Activated CD8-positive, alpha-beta memory T cell treated with anti-CD3 and anti-CD28 coated beads for 4 hours (primary cell): Measurements from ENCODE around the gene MPL.

Experiments used
- DNase-seq, 2 donors: peaks; one replicate each; pipeline ENCODE4 v3.0.0-alpha.2; 2020; ENCODE audit warnings: low read depth in 2 of 2

MPL gene

DNA sequence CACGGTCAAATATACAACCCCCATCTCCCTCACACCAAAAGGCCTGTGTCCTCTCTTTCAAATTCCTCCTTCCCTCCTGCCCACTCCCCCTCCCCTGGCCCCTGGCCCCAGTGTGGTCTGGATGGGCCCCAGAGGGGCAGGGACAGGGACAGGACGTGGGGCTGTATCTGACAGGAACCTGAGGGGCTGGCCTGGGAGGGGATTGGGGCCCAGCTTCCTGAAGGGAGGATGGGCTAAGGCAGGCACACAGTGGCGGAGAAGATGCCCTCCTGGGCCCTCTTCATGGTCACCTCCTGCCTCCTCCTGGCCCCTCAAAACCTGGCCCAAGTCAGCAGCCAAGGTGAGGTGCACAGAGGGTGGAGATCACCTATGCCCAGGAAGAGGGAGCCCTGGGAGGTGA is at the start of gene MPL:
Gene MPL (plus strand): TSS at position 231 of the 400 bp plus-strand sequence. CDS start 31 bp downstream, at position 262.
- DNase-seq = no peak

DNA sequence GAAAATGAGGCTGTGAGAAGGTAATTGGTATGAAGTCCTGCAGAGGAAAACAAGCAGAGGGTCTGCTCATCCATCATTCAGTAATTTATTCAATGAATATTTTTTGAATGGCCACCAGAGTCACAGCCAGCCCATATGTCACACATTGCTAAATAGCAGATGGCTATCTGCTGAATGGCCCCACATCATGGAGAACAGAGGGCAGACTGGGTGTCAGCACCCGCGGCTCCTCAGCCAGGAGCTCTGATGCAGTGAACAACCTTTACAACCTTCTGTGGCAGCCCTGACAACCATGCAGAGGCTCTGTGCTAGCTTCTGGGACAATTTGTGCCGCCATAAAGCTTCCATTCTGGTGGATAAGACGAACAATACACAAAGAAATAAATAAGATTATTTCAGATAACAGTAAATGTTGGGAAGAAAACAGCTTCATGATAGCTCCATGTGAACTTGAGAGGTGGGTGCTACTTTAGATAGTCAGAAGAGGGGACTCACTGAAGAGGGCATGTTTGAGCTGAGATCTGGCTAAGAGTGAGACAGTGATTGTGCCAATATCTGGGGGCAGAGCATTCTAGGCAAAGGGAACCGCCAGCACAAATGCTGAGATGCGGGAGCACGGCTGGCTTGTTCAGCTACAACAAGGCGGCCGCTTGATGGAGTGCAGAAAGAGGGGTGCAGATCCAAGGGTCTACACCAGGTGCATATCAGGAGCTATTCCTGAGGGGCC is 49.4 kb upstream of the MPL start:
- no peak for DNase-seq

DNA sequence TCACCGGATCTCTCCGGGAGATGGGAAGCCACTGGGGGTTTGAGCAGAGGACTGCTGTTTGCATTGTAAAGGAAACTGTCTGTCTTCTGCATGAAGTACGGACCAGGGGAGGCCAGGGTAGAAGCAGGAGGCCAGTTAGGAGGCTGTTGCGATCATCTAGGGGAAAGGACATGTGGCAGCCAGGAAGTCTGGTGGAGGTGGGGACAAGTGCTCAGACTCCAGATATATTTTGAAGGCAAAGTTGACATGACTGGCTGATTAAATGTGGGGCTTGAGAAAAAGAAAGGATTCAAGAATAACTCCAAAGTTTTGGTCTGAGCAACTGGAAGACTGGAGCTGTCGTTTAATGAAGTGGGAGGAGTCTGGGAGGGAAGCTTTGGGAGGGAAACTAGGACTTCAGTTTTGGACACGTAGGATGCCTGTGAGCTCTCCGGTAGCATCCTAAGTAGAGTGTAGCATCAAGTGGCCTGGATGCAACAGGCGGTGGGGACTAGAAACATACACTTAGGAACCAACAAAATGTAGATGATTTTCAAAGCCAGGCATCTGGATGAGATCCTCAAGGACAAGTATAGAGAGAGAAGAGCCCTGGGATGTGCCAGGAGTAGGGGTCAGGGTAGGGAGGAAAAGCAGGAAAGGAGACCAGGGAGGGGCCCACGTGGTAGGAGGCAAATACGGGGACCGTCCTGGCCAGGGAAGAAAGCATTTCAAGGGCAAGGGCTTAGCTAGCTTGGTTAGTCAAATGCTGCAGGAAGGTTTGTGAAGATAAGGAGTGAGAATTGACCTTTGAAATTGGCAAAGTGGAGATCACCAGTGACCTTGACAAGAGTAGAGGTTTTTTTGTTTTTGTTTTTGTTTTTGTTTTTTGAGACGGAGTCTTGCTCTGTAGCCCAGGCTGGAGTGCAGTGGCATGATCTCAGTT is 48.6 kb upstream of the MPL start:
- DNase-seq = no peak

DNA sequence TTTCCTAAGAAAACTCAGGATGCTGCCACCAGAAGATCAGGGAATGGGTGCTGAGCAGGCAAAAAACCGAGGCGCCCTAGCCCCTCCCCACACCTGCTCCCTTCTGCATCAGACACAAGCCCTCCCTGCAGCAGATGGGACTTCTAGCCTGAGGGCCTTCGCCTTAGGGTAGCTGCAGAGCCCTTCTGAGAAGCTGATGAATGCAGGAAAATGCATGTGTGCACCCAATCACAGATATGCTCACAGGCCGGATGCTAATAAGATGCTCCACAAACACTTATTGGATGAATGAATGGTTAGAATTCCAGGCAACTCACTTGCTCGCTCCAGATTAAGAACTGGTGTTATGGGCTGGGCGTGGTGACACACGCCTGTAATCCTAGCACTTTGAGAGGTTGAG is 45.4 kb upstream of the MPL start:
- no peak for DNase-seq

DNA sequence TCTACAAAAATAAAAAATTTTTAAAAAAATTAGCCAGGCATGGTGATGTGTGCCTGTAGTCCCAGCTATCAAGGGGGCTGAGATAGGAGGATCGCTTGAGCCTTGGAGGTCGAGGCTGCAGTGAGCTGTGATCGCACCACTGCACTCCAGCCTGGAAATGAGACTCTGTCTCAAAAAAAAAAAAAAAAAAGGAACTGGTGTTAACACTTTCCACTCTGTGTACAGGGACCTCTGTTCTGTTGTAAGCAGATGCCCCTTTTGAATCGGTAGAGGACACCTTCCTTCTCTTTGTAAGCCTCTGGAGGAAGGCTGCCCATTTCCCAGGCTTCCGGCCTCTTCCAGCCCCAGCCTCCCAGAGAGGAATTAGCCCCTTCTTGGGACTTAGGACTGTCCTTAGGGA is 44.9 kb upstream of the MPL start:
- DNase-seq = no peak

DNA sequence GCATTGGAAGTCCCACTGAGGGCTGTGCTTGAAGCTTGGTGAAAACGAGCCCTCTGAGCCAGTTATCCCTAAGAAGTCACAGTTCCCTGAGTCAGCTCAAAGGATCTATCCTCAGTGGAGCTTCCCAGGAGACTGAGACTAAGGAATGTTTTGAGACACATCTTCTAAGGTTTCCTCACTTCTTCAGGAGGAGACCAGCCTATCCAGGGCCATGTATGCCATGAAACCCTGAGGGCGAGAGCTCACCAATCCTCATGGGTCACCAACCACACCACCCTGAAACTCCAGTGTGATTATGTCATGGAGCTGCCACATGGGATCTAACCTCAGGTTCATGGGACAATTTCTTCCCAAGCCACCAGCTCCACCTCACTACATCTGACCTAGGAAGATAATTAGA is 44.4 kb upstream of the MPL start:
- DNase-seq = no peak

DNA sequence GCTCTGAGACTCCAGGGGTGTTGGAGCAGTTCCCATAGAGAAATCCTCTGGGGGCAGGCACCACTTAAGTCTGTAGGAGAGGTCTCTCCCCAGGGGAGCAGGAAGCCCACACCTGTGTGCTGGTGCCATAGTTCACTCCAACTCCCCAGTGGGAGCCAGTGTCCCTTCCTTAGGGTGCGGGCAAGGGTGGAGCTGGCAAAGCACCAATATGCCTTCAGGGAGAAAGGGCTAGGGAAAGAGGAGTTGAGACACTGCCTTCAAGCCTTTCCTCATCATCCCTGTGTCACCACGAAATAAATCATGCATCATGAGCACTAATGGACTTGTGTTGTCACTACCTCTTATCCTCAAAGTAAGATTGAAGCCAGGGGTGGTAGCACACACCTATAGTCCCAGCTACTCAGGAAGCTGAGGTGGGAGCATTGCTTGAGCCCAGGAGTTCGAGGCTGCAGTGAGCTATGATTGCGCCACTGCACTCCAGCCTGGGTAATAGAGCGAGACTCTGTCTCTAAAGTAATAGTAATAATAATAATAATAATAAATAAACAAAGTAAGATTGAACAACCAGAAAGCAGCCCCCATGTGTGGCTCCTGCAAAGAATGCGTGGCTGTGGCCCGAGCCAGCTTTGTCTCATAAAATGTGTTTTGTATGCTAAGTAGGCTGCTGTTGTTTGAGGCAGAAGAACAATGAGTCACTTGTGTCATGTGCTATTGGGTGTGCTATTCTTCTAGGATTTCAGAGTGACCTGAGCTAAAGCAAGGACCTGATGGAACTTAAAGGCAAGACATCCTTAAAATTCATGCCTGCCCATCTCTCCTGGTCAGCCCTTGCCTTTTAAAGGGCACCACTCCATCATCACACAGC is 43.5 kb upstream of the MPL start:
- no peak for DNase-seq

DNA sequence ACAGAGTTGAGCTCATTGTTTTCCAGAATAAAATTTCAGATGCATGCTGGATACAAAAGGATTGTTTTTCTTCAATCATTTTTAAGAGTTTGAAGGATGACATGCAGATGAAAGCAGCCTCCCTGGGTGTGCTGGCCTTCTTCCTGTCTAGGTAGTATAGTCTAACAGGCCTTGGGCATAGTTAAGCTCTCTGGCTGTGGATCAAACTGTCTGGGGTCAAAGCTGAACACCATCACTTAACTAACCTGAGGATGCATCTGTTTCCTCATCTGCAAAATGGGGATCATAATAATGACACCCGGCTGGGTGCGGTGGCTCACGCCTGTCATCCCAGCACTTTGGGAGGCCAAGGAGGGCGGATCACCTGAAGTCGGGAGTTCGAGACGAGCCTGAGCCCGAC is 42.9 kb upstream of the MPL start:
- no peak for DNase-seq

DNA sequence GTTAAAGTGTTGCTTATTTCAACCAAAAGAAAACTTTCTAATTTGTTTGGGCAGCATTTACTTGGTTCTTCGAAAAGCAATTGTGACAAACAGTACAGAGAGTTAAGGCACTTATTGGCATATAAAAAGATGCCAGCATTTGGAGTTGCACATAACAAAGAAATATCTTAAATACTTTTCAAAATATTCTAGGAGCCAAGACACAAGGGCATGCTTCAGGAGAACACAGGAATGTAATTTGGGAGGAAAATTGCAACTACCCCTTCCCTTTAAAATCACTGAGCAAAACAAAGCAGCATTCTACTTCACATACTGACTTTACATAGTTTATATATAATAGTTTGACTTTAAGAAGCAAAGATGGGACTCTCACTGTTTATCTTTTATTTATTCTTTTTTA is 41.4 kb upstream of the MPL start:
- no peak for DNase-seq

DNA sequence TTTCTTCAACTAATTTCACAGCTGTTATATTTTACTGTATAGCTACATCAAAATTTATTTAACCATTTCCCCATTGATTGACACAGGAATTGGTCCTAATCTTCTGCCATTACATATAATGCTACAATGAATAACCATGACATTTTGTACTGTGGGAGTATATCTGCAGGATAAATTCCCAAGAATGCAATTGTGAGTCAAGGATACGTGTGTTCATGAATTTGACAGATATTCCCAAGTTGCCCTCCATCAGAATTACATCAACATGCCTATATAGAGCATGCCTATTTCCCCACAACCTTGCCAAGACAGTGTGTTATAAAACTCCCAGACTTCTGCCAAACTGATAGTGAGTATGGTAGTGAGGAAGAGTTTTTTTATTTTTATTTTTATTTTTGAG is 39.6 kb upstream of the MPL start:
- DNase-seq = no peak

DNA sequence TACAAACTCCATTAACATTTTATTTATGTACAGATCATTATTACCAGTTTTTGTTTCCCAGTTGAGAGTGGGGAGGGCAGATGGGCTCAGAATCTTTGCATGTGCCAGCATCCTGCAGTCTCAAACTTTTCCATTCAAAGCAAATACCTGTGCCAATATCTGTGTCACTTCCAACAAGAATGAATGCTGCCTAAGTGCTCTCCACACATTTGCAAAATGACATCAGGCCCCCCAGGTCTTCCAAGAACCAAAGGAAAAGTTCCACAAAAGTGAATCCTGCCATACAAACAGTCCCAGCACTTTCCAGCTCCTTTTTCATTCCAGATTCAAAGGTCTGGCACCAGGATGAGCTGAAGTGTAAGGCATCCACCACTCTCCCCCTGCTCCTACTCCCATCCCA is 38.5 kb upstream of the MPL start:
- no peak for DNase-seq

DNA sequence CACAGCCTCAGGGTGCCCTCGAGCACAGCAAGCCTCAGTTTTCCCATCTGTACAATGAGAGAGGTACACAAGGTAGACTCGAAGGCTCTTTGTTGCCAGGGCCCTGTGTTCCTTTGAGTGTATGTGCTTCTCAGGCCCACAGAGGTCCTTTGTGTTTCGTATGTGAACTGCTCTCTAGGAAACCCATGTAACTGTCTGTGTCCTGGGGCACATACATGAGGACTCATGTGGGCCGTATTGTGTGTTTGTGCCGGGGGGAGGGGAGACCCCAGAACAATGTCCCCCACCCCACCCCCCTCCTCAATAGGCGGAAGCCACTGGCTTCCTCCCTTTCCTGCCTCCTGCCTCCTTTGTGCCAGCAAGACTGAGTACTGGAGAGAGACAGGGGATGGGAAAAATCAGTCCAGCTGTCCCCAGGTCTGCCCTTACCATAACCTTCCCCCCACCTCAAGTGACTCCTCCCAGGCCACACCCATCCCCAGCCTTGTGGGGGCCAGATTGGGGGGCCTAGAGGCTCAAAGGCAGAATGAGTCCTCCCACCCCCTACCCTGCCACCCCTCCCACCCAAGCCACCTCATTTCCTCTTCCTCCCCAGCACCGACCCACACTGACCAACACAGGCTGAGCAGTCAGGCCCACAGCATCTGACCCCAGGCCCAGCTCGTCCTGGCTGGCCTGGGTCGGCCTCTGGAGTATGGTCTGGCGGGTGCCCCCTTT is 37.1 kb upstream of the MPL start, which contains the start of gene TIE1:
Gene TIE1 (plus strand): TSS at position 605 of the 717 bp plus-strand sequence. CDS start 90 bp downstream, at position 695.
- DNase-seq = no peak

DNA sequence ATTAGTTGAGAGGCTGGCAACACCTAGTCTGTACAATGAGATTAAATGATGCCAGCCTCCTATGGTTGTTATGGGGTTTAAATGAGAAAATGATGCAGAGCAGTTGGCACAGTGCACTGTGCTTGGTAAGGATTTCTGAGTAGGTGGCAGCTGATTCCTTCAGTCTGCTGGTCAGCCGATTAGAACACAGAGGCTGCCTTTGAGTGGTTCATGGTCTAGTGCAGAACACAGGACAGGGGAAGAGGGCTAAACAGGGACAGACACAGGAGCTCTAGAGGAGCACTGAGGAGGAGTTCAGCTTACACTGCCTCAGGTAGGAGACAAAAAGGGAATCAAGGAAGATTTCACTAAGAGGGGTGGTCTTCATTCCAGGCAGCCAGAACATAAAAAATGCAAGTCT is 35.4 kb upstream of the MPL start:
- no peak for DNase-seq

DNA sequence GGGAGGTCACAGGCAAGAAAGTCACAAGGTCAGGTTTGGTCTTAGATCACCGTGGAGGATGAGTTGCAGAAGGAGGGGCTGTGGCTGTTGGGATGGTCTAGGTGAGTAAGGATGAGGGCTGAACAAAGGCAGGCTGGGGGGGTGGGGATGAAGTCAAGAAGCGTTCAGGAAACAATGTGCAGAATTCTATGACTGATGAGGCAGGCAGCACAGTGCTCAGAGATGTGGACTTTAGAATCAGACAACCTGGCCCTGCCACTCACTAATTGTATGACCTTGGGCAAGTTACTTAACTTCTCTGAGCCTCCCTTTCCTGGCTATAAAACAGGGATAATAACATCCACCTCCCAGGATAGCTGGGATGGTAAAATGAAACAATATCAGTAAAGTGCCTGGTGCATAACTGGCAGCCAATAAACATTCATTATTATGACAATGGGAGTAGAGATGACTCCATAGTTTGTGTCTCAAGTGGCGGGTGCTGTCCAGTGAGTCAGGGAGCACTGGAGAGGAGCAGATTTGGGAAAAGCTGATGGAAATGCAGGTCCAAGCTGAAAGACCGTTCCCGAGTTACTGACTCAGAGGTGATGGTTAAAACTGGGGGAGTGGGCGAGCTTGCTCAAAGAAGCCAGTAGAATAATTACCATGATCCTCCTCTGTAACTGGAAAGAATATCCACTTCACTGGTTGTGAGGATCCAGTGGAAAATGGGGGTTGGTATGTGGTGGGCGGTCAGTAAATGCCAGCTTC is 34.7 kb upstream of the MPL start:
- no peak for DNase-seq

DNA sequence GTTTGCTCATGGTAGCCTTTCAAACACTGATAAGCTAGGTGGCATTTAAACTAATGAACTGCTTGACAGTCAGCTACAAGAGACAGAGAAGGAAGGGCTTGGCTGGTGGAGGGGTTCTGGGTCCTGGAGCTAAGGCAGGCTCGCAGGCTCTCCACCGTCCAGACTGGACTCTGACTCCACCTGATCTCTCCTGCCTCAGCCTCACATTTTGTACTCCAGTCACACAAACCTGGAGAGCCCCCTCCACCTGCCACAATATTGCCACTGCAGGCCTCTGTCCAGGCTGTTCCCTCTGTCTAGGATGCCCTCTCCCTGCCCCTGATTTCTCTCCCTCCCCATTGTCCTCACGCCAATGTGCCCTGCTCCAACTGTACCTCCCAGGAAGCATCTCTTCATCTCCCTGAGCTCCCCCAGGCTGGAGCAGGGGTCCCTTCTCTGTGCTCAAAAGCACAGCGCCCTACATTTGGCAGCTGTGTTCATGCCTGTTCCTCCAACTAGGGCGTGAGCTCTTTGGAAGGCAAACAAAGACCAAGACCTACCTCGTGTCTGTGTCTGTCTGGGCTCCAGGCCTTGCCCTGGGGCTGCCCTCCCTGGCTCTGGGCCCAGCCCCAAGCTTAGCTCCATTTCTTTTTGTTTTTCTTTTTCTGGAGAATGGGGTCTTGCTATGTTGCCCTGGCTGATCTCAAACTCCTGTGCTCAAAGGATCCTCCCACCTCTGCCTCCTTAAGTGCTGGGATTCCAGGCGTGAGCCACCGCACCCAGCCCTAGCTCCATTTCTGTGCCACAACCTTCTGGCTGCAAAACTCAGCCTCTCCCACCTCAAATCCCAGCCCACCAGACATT is 33.9 kb upstream of the MPL start:
- no peak for DNase-seq

DNA sequence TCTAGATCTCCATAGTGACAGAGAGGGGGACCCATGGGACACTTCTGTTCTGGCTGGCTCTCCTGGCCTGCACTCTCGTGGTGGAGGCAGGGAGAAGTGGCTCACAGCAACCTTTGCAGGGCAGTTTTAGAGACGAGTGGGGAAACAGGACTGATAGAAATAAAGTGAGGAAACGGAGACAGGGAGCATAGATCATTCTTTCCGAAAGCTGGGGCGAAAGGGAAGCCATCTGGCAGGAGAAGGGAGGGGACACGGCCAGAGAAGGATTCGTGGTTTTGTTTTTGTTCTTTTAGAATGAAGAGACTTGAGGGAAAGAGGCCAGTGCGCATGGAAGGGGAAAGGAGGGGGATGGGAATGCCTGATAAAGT is 33.3 kb upstream of the MPL start:
- DNase-seq = no peak

DNA sequence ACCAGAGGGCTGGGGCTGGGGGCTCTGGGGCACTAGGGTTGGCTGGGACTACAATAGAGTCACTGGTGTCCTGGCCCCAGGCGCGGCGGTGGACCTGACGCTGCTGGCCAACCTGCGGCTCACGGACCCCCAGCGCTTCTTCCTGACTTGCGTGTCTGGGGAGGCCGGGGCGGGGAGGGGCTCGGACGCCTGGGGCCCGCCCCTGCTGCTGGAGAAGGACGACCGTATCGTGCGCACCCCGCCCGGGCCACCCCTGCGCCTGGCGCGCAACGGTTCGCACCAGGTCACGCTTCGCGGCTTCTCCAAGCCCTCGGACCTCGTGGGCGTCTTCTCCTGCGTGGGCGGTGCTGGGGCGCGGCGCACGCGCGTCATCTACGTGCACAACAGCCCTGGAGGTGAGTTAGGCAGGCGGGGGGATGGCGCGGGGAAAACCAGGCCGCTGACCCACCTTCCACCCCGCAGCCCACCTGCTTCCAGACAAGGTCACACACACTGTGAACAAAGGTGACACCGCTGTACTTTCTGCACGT is 32.8 kb upstream of the MPL start:
- DNase-seq = no peak

DNA sequence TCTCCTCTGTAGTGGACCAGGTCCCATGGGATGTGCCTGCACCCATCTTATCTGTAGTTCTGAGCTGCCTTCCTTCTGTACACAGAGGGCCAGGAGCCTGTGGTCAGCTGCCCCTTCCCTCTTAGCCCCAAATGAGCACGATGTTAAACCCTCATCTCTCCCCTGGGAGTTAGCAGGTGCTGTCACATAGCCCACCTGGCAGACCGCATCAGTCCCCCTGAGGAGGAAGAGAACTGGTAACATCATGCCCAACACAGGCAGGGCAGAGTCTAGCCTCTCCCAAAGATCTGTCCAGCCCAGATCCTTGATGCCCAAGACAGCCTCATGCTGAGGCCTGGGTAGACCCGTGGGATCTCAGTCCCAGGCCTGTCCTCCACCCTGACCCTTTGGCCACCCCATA is 32.2 kb upstream of the MPL start:
- no peak for DNase-seq

DNA sequence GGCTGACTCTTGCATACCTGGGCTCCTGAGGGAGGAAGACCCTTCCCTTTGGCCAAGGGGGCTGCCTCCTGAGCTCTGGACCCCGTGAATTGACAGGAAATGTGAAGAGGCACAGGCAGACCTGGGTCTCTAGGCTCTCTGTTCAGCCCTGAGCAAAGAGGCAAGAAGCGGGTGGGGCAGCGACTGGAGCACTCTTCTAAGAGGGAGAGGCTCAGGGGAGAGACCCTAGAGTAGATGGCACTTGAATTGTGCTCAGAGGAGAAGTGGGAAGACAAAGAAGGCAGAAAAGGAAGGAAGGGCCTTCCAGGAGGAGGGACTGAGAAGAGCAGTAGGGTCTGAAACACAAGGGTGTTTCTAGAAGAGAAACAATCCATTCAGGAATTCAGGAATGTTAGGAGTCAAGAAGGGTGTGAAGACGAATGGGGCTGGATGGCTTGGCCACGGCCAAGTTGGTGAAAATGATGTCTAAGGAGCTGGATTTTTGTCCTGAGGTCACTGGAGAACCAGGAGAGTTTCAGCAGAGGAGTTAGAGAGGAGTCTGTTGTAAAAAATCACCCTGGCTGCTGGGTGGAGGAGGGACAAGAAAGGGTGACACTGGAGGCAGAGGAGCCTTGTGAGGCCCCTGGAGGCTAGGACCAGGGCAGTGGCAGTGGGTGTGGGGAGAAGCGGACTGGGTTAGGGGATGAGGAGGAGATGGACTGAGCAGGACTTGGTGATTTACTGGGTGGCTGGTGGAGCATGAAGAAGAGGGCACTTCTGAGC is 31.5 kb upstream of the MPL start:
- no peak for DNase-seq
